ENCODE measurements around the gene C1orf115. TPM values are rescaled to one million over a fixed set of nuclear protein-coding genes. Genes with fewer than 3 reads are reported as not detected.

Gene C1orf115
- polyA plus RNA-seq, 1 of the 3 experiments (the other 2 are of a cell fraction), result 4.2 TPM

- no peak for TF ChIP-seq FOXM1 (IDR thresholded peaks at IDR 0.05; ENCODE audit: low read depth)
- TF ChIP-seq SMC3 (IDR thresholded peaks at IDR 0.05; ENCODE audit: low read depth, low read length), result no peak
- no peak for TF ChIP-seq TCF12 (IDR thresholded peaks at IDR 0.05)
- no peak for TF ChIP-seq CHD2 (IDR thresholded peaks at IDR 0.05; ENCODE audit: low read length, partially characterized antibody)
- TF ChIP-seq MAX (IDR thresholded peaks at IDR 0.05; ENCODE audit: low read depth), result no peak
- no peak for TF ChIP-seq EZH2phosphoT487 (IDR thresholded peaks at IDR 0.05; ENCODE audit: borderline replicate concordance, low read depth)
- H4K20me1 ChIP-seq (ENCODE audit: insufficient read depth), result no peaks in the 10 kb centered on the region
- CTCF ChIA-PET, result interaction anchor here (1.2 kb wide), 1 partner anchor 73 kb away, joined by 5 read pairs; no protein-coding TSS in a partner anchor
- no peaks in the 10 kb centered on the region for H3K27me3 ChIP-seq (ENCODE audit: insufficient read depth)
- no peak overlapping the region for H2AFZ ChIP-seq (ENCODE audit: low read depth)
- no peak overlapping the region for H3K27ac ChIP-seq (ENCODE audit: low read depth in 2 of 2, low read length in 1 of 2)
- H3K36me3 ChIP-seq (replicated peaks in 1 of 2; ENCODE audit: control insufficient read depth in 1 of 2, insufficient read depth in 2 of 2, low read length in 1 of 2), result no peaks in the 10 kb centered on the region
- no peaks in the 10 kb centered on the region for H3K9me3 ChIP-seq
- H3K79me2 ChIP-seq (ENCODE audit: insufficient read depth), result no peaks in the 10 kb centered on the region
- no peak overlapping the region for H3K4me3 ChIP-seq (ENCODE audit: low read depth in 2 of 2, low read length in 1 of 2)
- H3F3A ChIP-seq (replicated peaks; ENCODE audit: insufficient read depth), result peaks cover 13% of the 10 kb centered on the region
- no peak overlapping the region for H3K4me2 ChIP-seq
- WGBS (ENCODE audit: low lambda C conversion rate), result 74% methylated on average over 2 of the region's 2 CpGs
- POLR2A ChIA-PET, result no interaction called here
- no peak overlapping the region for H3K9ac ChIP-seq
- no peaks in the 10 kb centered on the region for H3K9me2 ChIP-seq
- peaks cover 5 to 15% of the 10 kb centered on the region in 2 experiments; a peak in 3 of 4 replicates for H3K4me1 ChIP-seq (ENCODE audit: control insufficient read depth in 1 of 2, insufficient read depth in 2 of 2, low read depth in 1 of 2, low read length in 1 of 2)
- DNase-seq, result no peak
Observed at GRCh38 chr1:220730486-220730885, 40.3 kb downstream of the C1orf115 start.

- H4K20me1 ChIP-seq (ENCODE audit: insufficient read depth), result no peaks in the 10 kb centered on the region
- H3K9me3 ChIP-seq, result no peaks in the 10 kb centered on the region
- peaks cover 13% of the 10 kb centered on the region for H3F3A ChIP-seq (replicated peaks; ENCODE audit: insufficient read depth)
- CTCF ChIA-PET, result interaction anchor here (0.9 to 2.8 kb wide), 3 partner anchors 27 to 451 kb away, joined by 3 to 22 read pairs (median 5); no protein-coding TSS in a partner anchor
- H3K9ac ChIP-seq, result no peak overlapping the region
- no peak overlapping the region for H3K4me2 ChIP-seq
- H2AFZ ChIP-seq (ENCODE audit: low read depth), result peak overlapping the region; percentile 93; the same call in 1 of the 2 replicates
- POLR2A ChIA-PET, result no interaction called here
- H3K4me3 ChIP-seq (ENCODE audit: low read depth in 2 of 2, low read length in 1 of 2), result no peak overlapping the region
- WGBS (ENCODE audit: low lambda C conversion rate), result 83% methylated on average over 3 of the region's 3 CpGs
- H3K27me3 ChIP-seq (ENCODE audit: insufficient read depth), result no peaks in the 10 kb centered on the region
- no peak for TF ChIP-seq IRF3 (IDR thresholded peaks at IDR 0.05; ENCODE audit: low read depth, low read length)
- TF ChIP-seq CTCF (IDR thresholded peaks at IDR 0.05), result no peak
- TF ChIP-seq TCF12 (IDR thresholded peaks at IDR 0.05), result no peak
- no peak for TF ChIP-seq FOXM1 (IDR thresholded peaks at IDR 0.05; ENCODE audit: low read depth)
- TF ChIP-seq YY1 (IDR thresholded peaks at IDR 0.05; ENCODE audit: low read depth), result no peak
- no peak for TF ChIP-seq USF1 (IDR thresholded peaks at IDR 0.05; ENCODE audit: borderline replicate concordance, low read depth)
- TF ChIP-seq POLR2AphosphoS5 (IDR thresholded peaks at IDR 0.05; ENCODE audit: low read depth, low read length), result no peak
- no peak for TF ChIP-seq EP300 (IDR thresholded peaks at IDR 0.05; ENCODE audit: borderline replicate concordance in 1 of 2, low read depth in 1 of 2, low read length in 1 of 2)
- TF ChIP-seq FOSL2 (IDR thresholded peaks at IDR 0.05; ENCODE audit: borderline replicate concordance, low read depth), result no peak
- no peak for TF ChIP-seq TAF1 (IDR thresholded peaks at IDR 0.05; ENCODE audit: borderline replicate concordance, low read depth, low read length)
- TF ChIP-seq SIN3A (IDR thresholded peaks at IDR 0.05; ENCODE audit: borderline replicate concordance, low read depth, low read length), result no peak
- no peak for TF ChIP-seq RAD21 (IDR thresholded peaks at IDR 0.05; ENCODE audit: low read length)
- TF ChIP-seq PBX3 (IDR thresholded peaks at IDR 0.05), result no peak
- no peak for TF ChIP-seq SMC3 (IDR thresholded peaks at IDR 0.05; ENCODE audit: low read depth, low read length)
- TF ChIP-seq MAX (IDR thresholded peaks at IDR 0.05; ENCODE audit: low read depth), result no peak
- no peak overlapping the region for H3K27ac ChIP-seq (ENCODE audit: low read depth in 2 of 2, low read length in 1 of 2)
- no peaks in the 10 kb centered on the region for H3K79me2 ChIP-seq (ENCODE audit: insufficient read depth)
- no peak for DNase-seq
- H3K4me1 ChIP-seq (ENCODE audit: control insufficient read depth in 1 of 2, insufficient read depth in 2 of 2, low read depth in 1 of 2, low read length in 1 of 2), result peaks cover 5 to 15% of the 10 kb centered on the region in 2 experiments; a peak in 3 of 4 replicates
- H3K36me3 ChIP-seq (replicated peaks in 1 of 2; ENCODE audit: control insufficient read depth in 1 of 2, insufficient read depth in 2 of 2, low read length in 1 of 2), result no peaks in the 10 kb centered on the region
- H3K9me2 ChIP-seq, result no peaks in the 10 kb centered on the region
Observed at GRCh38 chr1:220732137-220732536, 42.0 kb downstream of the C1orf115 start.
